DOHH2 (cell line): ENCODE results near the gene RHOC.

Source experiments
- H3F3A ChIP-seq: fragments of 200-600 bp; sonication (generic), shearing (Covaris generic); 2 replicates; pipeline ENCODE4 v1.6.0; 2016; ENCODE audit warnings: antibody characterized with exemption, mild to moderate bottlenecking; ENCODE audit not compliant: control insufficient read depth, insufficient read depth
- H3K27ac ChIP-seq: fragments of 200-600 bp; sonication (generic); 2 replicates; pipeline ENCODE4 v1.5.1; 2014; ENCODE audit warnings: low read depth, mild to moderate bottlenecking, low read length, moderate library complexity
- H3K27me3 ChIP-seq: fragments of 200-600 bp; sonication (generic); 2 replicates; pipeline ENCODE4 v1.6.1; 2014; ENCODE audit warnings: mild to moderate bottlenecking, low read length, mixed read lengths; ENCODE audit not compliant: control insufficient read depth
- H3K36me3 ChIP-seq: fragments of 200-600 bp; sonication (generic); 2 replicates; pipeline ENCODE4 v1.6.1; 2014; ENCODE audit warnings: mild to moderate bottlenecking, low read length, moderate library complexity, mixed read lengths; ENCODE audit not compliant: control insufficient read depth
- H3K4me1 ChIP-seq: fragments of 200-600 bp; sonication (generic); 2 replicates; pipeline ENCODE4 v1.6.1; 2014; ENCODE audit warnings: mild to moderate bottlenecking, low read length, mixed read lengths; ENCODE audit not compliant: control insufficient read depth
- H3K4me2 ChIP-seq: fragments of 200-600 bp; sonication (generic); 2 replicates; pipeline ENCODE4 v1.6.0; 2014; ENCODE audit warnings: mild to moderate bottlenecking, low read length, moderate library complexity
- H3K4me3 ChIP-seq: fragments of 200-600 bp; sonication (generic); 2 replicates; pipeline ENCODE4 v1.5.1; 2014; ENCODE audit warnings: mild to moderate bottlenecking, low read length, mixed read lengths
- H3K79me2 ChIP-seq: fragments of 200-600 bp; sonication (generic); 2 replicates; pipeline ENCODE4 v1.6.1; 2014; ENCODE audit warnings: mild to moderate bottlenecking, low read length, mixed read lengths; ENCODE audit not compliant: control insufficient read depth
- H3K9me2 ChIP-seq: fragments of 200-600 bp; sonication (generic); replicated peaks from 2 replicates; pipeline ENCODE4 v1.6.1; 2014; ENCODE audit warnings: mild to moderate bottlenecking, low read length, mixed read lengths; ENCODE audit not compliant: control insufficient read depth
- H3K9me3 ChIP-seq: fragments of 200-600 bp; sonication (generic); 2 replicates; pipeline ENCODE4 v1.6.1; 2014; ENCODE audit warnings: antibody characterized with exemption, low read length, mixed read lengths; ENCODE audit not compliant: control insufficient read depth, insufficient read depth
- H4K20me1 ChIP-seq: fragments of 200-600 bp; sonication (generic); 2 replicates; pipeline ENCODE4 v1.6.0; 2014; ENCODE audit warnings: low read depth, mild to moderate bottlenecking, antibody characterized with exemption, low read length, moderate library complexity; ENCODE audit not compliant: control insufficient read depth, insufficient read depth
- EZH2phosphoT487 ChIP-seq: fragments of 200-600 bp; sonication (generic); IDR thresholded peaks from 2 replicates; pipeline ENCODE4 v1.6.1; 2017; ENCODE audit warnings: borderline replicate concordance, mild to moderate bottlenecking, antibody characterized with exemption, low read length, moderate library complexity, mixed read lengths
- TF ChIP-seq, protein P1 (sequence below): fragments of 200-600 bp; sonication (generic); IDR thresholded peaks from one replicate; pipeline ENCODE4 v1.5.1; 2014; ENCODE audit warnings: antibody characterized with exemption, mild to moderate bottlenecking, low read depth, low read length; ENCODE audit not compliant: poor library complexity, severe bottlenecking

RHOC gene

DNA sequence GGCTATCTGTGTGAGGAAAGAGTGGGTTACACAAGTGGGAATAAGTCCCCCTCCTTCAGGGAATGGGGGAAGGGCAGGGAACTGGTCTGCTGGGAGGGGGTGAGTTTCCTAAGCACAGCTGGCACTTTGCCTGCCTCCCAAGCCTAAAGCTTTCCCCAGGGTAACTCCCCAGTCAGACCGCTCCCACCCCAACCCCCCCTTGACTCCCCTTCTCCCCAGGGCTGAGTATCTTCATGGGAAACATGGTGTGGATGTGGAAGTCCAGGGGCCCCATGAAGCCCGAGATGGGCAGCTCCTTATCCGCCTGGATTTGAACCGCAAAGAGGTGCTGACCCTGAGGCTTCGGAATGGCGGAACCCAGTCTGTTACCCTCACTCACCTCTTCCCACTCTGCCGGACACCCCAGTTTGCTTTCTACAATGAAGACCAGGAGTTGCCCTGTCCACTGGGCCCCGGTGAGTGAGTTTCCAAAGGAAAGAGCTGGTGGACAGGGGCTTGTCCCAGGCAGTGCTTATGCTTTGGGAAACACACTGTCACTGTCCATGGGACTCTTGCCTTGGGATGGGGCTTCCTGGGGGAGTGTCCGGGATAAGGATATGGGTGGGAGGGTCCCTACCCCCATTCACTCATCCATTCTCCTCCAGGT lies 17.6 kb downstream of the RHOC start:
- Histone ChIP-seq H3K27me3 (no peaks in the 10 kb centered on the region), H3K4me3 (no peak overlapping the region), H3K4me1 (no peaks in the 10 kb centered on the region), H3K9me2 (no peaks in the 10 kb centered on the region), H3K9me3 (no peaks in the 10 kb centered on the region), H3K27ac (no peak overlapping the region), H3K4me2 (no peak overlapping the region), H3K79me2 (no peaks in the 10 kb centered on the region), H3F3A (no peaks in the 10 kb centered on the region), H4K20me1 (no peaks in the 10 kb centered on the region), H3K36me3 (no peaks in the 10 kb centered on the region)
- TF ChIP-seq EZH2phosphoT487 = no peak
- TF ChIP-seq, protein P1, sequence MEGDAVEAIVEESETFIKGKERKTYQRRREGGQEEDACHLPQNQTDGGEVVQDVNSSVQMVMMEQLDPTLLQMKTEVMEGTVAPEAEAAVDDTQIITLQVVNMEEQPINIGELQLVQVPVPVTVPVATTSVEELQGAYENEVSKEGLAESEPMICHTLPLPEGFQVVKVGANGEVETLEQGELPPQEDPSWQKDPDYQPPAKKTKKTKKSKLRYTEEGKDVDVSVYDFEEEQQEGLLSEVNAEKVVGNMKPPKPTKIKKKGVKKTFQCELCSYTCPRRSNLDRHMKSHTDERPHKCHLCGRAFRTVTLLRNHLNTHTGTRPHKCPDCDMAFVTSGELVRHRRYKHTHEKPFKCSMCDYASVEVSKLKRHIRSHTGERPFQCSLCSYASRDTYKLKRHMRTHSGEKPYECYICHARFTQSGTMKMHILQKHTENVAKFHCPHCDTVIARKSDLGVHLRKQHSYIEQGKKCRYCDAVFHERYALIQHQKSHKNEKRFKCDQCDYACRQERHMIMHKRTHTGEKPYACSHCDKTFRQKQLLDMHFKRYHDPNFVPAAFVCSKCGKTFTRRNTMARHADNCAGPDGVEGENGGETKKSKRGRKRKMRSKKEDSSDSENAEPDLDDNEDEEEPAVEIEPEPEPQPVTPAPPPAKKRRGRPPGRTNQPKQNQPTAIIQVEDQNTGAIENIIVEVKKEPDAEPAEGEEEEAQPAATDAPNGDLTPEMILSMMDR = no peak

- Histone ChIP-seq H3K4me2 (no peak overlapping the region), H3K27me3 (no peaks in the 10 kb centered on the region), H3K4me1 (no peaks in the 10 kb centered on the region), H3K9me3 (no peaks in the 10 kb centered on the region), H3K9me2 (no peaks in the 10 kb centered on the region), H3K27ac (no peak overlapping the region), H3F3A (no peaks in the 10 kb centered on the region), H3K4me3 (no peak overlapping the region), H3K79me2 (no peaks in the 10 kb centered on the region), H4K20me1 (no peaks in the 10 kb centered on the region), H3K36me3 (no peaks in the 10 kb centered on the region)
- TF ChIP-seq, protein P1 = no peak
- TF ChIP-seq EZH2phosphoT487 = no peak
Observed at GRCh38 chr1:112688781-112689193, 18.1 kb downstream of the RHOC start.

GRCh38 chr1:112687785-112688496 lies 19.0 kb downstream of the RHOC start:
- H3K9me2 ChIP-seq = no peaks in the 10 kb centered on the region
- H3K9me3 ChIP-seq = no peaks in the 10 kb centered on the region
- no peaks in the 10 kb centered on the region for H3K79me2 ChIP-seq
- no peak overlapping the region for H3K27ac ChIP-seq
- H3K4me2 ChIP-seq = no peak overlapping the region
- H3K36me3 ChIP-seq = no peaks in the 10 kb centered on the region
- H3K4me1 ChIP-seq = no peaks in the 10 kb centered on the region
- TF ChIP-seq EZH2phosphoT487 = no peak
- TF ChIP-seq, protein P1 = no peak
- no peaks in the 10 kb centered on the region for H3K27me3 ChIP-seq
- no peak overlapping the region for H3K4me3 ChIP-seq
- no peaks in the 10 kb centered on the region for H3F3A ChIP-seq
- no peaks in the 10 kb centered on the region for H4K20me1 ChIP-seq
